Neural progenitor cell (in vitro differentiated cells): ENCODE measurements around the gene FCF1.

Experiments used
- EZH2phosphoT487 ChIP-seq: fragments of 200-600 bp; sonication (generic); IDR thresholded peaks from 2 replicates; pipeline ENCODE4 v1.6.1; 2017; ENCODE audit warnings: antibody characterized with exemption
- TF ChIP-seq, protein P1 (sequence below): fragments of 200-600 bp; sonication (generic); IDR thresholded peaks from 2 replicates; pipeline ENCODE4 v1.5.1; 2017; ENCODE audit warnings: antibody characterized with exemption, mild to moderate bottlenecking

DNA sequence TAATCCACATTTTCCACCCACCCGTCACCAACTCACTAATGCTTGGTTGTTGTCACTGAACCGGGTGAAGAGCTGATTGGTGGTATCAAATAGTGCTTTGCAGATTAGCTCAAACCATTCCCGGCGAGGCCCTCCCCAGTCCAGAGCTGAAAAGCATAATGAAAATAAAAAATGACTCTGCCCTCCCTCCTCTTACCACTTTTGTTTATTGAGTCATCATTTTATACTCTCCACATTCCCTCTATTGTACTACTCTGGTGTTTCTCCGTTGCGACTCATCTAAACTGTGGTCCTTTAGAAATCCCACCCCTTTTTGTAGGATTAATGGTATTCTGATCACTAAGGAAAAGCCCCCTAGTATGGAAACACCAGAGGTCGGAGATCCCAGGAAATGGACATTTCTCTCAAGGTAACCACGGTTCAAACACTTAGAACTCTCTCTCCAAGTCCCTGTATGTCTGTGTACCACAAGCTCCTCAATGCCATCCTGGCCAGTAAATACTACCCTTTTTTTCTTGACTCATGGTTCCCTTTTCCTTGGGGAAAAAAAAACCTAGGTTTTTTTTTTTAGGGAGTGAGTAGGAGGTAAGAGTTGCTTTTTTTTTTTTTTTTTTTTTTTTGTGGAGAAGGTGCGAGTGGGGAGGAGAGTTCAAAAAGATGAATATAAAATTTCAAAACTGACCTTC is 42.1 kb upstream of the FCF1 start:
- TF ChIP-seq, protein P1, sequence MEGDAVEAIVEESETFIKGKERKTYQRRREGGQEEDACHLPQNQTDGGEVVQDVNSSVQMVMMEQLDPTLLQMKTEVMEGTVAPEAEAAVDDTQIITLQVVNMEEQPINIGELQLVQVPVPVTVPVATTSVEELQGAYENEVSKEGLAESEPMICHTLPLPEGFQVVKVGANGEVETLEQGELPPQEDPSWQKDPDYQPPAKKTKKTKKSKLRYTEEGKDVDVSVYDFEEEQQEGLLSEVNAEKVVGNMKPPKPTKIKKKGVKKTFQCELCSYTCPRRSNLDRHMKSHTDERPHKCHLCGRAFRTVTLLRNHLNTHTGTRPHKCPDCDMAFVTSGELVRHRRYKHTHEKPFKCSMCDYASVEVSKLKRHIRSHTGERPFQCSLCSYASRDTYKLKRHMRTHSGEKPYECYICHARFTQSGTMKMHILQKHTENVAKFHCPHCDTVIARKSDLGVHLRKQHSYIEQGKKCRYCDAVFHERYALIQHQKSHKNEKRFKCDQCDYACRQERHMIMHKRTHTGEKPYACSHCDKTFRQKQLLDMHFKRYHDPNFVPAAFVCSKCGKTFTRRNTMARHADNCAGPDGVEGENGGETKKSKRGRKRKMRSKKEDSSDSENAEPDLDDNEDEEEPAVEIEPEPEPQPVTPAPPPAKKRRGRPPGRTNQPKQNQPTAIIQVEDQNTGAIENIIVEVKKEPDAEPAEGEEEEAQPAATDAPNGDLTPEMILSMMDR: no peak
- TF ChIP-seq EZH2phosphoT487: no peak
